Neuronal stem cell (in vitro differentiated cells): ENCODE data around the gene ATAT1.

Experiments
- DNase-seq: peaks from one replicate; pipeline ENCODE4 v3.0.0-alpha.2; 2013; ENCODE audit warnings: low spot score
- H2AFZ ChIP-seq: one replicate; pipeline ENCODE4 v1.6.1; 2013; ENCODE audit warnings: mild to moderate bottlenecking, low read length, inconsistent platforms
- H2AK5ac ChIP-seq: 2 replicates; pipeline ENCODE4 v1.6.1; 2013; ENCODE audit warnings: low read depth, mild to moderate bottlenecking, inconsistent platforms, low read length, moderate library complexity, mixed read lengths
- H2BK120ac ChIP-seq: 2 replicates; pipeline ENCODE4 v1.6.1; 2013; ENCODE audit warnings: low read depth, mild to moderate bottlenecking, inconsistent platforms, low read length, moderate library complexity, mixed read lengths
- H2BK12ac ChIP-seq: one replicate; pipeline ENCODE4 v1.6.1; 2013; ENCODE audit warnings: low read length, inconsistent platforms
- H2BK15ac ChIP-seq: 2 replicates; pipeline ENCODE4 v1.6.1; 2013; ENCODE audit warnings: mild to moderate bottlenecking, low read length, inconsistent platforms, mixed read lengths
- H2BK5ac ChIP-seq: one replicate; pipeline ENCODE4 v1.6.1; 2013; ENCODE audit warnings: inconsistent platforms, mild to moderate bottlenecking, low read length, moderate library complexity
- H3K14ac ChIP-seq: one replicate; pipeline ENCODE4 v1.6.1; 2013; ENCODE audit warnings: low read length, inconsistent platforms
- H3K18ac ChIP-seq: 2 replicates; pipeline ENCODE4 v1.6.1; 2013; ENCODE audit warnings: low read length, inconsistent platforms
- H3K23ac ChIP-seq: 2 replicates; pipeline ENCODE4 v1.6.1; 2013; ENCODE audit warnings: low read depth, mild to moderate bottlenecking, mixed read lengths, low read length, inconsistent platforms; ENCODE audit not compliant: poor library complexity
- H3K27ac ChIP-seq: replicated peaks from 3 replicates; pipeline ENCODE4 v1.5.1; 2013; ENCODE audit warnings: low read length, inconsistent platforms
- H3K27me3 ChIP-seq, 3 experiments: 2 replicates each; pipeline ENCODE4 v1.6.1; 2013; ENCODE audit warnings: low read length in 3 of 3, mild to moderate bottlenecking in 2 of 3, inconsistent platforms in 1 of 3, low read depth in 1 of 3, mixed read lengths in 1 of 3, moderate library complexity in 1 of 3; ENCODE audit not compliant: control insufficient read depth in 3 of 3, insufficient read depth in 3 of 3
- H3K36me3 ChIP-seq, 2 donors: replicated peaks in 1 of 2; 2 replicates each; pipeline ENCODE4 v1.6.1; 2013; ENCODE audit warnings: low read length in 2 of 2; ENCODE audit not compliant: control insufficient read depth in 2 of 2, insufficient read depth in 2 of 2
- H3K4ac ChIP-seq: 2 replicates; pipeline ENCODE4 v1.6.1; 2013; ENCODE audit warnings: inconsistent platforms, mild to moderate bottlenecking, low read length, moderate library complexity
- H3K4me1 ChIP-seq, 2 donors: 1 replicate in 1 of 2; 2 replicates in 1 of 2; pipeline ENCODE4 v1.6.1; 2013; ENCODE audit warnings: low read length in 2 of 2, low read depth in 1 of 2; ENCODE audit not compliant: control insufficient read depth in 2 of 2, insufficient read depth in 1 of 2
- H3K4me2 ChIP-seq: one replicate; pipeline ENCODE4 v1.6.1; 2013; ENCODE audit warnings: mild to moderate bottlenecking, low read length, inconsistent platforms; ENCODE audit not compliant: insufficient read depth, poor library complexity, severe bottlenecking
- H3K4me3 ChIP-seq, 2 donors: 2 replicates each; pipeline ENCODE4 v1.5.1; 2013; ENCODE audit warnings: low read length in 2 of 2, mild to moderate bottlenecking in 2 of 2, inconsistent platforms in 1 of 2, moderate library complexity in 1 of 2
- H3K79me1 ChIP-seq: one replicate; pipeline ENCODE4 v1.6.1; 2013; ENCODE audit warnings: low read depth, mild to moderate bottlenecking, inconsistent platforms, low read length, moderate library complexity
- H3K9ac ChIP-seq: one replicate; pipeline ENCODE4 v1.6.1; 2013; ENCODE audit warnings: mild to moderate bottlenecking, low read depth, low read length, inconsistent platforms; ENCODE audit not compliant: poor library complexity
- H3K9me3 ChIP-seq, 2 donors: replicated peaks in 1 of 2; 2 replicates each; pipeline versions ENCODE3 to v1.6.1; 2013; ENCODE audit warnings: low read length in 2 of 2, mild to moderate bottlenecking in 2 of 2, inconsistent platforms in 1 of 2, low read depth in 1 of 2, mixed read lengths in 1 of 2, moderate library complexity in 1 of 2; ENCODE audit not compliant: control insufficient read depth in 2 of 2, insufficient read depth in 1 of 2
- H4K8ac ChIP-seq: one replicate; pipeline ENCODE4 v1.6.1; 2013; ENCODE audit warnings: low read depth, mild to moderate bottlenecking, inconsistent platforms, low read length, moderate library complexity
- H4K91ac ChIP-seq: one replicate; pipeline ENCODE4 v1.6.1; 2013; ENCODE audit warnings: low read length, low read depth, mild to moderate bottlenecking, inconsistent platforms; ENCODE audit not compliant: poor library complexity
- WGBS, 2 donors: extraction: QIAGEN DNeasy Blood & Tissue Kit; methylation state at CpG; one replicate each; pipeline ENCODE4 v1.1.7; 2013; ENCODE audit warnings: missing lambda C conversion rate in 2 of 2, mixed read lengths in 1 of 2; ENCODE audit not compliant: insufficient read length in 2 of 2, insufficient replicate concordance in 1 of 2; ENCODE audit errors: extremely low coverage in 2 of 2; 5-methylcytosine and 5-hydroxymethylcytosine counted together
- small RNA-seq: library from polyadenylated mRNA; stranded (forward); fragments of <200 nt; extraction: miRNeasy Mini kit (QIAGEN cat#:217004); gene quantifications from one replicate; pipeline ENCODE3, GENCODE V24; 2013; ENCODE audit not compliant: insufficient read depth

ATAT1 gene

DNA sequence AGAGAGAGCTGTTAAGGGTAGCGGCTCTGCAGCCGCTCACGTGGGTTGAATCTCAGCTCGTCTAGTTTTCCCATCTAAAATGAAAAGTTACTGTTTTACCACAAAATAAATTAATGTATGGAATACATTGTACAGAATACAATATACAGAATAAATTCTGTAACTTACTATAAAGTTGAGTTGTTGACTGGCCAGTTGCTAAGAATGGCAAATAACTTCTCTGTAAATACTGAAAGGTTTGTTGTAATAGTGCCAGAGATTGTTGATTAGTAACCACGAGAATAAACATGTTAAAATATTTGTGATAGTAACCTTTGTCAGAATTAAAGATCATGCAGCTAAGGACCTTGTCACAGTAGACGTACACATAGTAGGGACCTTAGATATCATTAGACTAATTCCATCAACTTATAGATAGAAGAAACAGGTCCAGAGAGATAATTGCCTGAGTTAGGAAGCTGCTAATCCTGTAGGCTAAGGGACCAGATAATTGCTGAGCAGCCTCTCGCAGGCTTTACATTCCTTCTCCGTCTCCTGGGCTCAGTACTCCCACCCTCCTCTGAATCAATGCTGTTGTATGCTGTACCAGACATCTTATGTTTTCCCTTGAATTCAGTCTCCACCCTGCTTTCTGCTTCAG lies 64.7 kb downstream of the ATAT1 start:
- Histone ChIP-seq H2BK15ac (no peak overlapping the region), H4K8ac (no peak overlapping the region), H2BK12ac (no peak overlapping the region), H3K9ac (no peak overlapping the region), H2BK5ac (peak overlapping the region; percentile 85), H3K4me2 (peak overlapping the region; percentile 73), H2BK120ac (no peak overlapping the region), H2AK5ac (no peak overlapping the region), H3K27me3 (no peaks in the 10 kb centered on the region), H3K4me1 (peaks cover 23 to 27% of the 10 kb centered on the region in 2 donors), H4K91ac (no peak overlapping the region), H3K36me3 (peaks cover 2 to 17% of the 10 kb centered on the region in 2 donors), H3K18ac (no peak overlapping the region), H2AFZ (peak overlapping the region; percentile 98), H3K23ac (no peak overlapping the region), H3K9me3 (no peaks in the 10 kb centered on the region), H3K27ac (peak overlapping the region; percentile 99), H3K79me1 (peaks cover 6% of the 10 kb centered on the region), H3K14ac (no peak overlapping the region), H3K4me3 (peak overlapping the region; percentile 62 to 97), H3K4ac (no peak overlapping the region)
- WGBS, 2 donors = no CpG with 5 or more reads among the region's 8 CpGs
- no peak for DNase-seq

Small RNA genes lying within 50 kb of the gene (small RNA-seq; reads per million reads assigned to genes)
- gene MIR877 = 1,511 reads per million, percentile 99 among the genes with 10 or more reads in this experiment
